ENCODE data around the gene ARID4B.
"Not testable (repeated sequence)": the region's sequence is repeated elsewhere in the genome, so short reads cannot be mapped to it uniquely, and the experiment has no call there.

ARID4B gene

GRCh38 chr1:235295902-235296350, 32.1 kb downstream of the ARID4B start:
- DNase-seq, result no peak

DNA sequence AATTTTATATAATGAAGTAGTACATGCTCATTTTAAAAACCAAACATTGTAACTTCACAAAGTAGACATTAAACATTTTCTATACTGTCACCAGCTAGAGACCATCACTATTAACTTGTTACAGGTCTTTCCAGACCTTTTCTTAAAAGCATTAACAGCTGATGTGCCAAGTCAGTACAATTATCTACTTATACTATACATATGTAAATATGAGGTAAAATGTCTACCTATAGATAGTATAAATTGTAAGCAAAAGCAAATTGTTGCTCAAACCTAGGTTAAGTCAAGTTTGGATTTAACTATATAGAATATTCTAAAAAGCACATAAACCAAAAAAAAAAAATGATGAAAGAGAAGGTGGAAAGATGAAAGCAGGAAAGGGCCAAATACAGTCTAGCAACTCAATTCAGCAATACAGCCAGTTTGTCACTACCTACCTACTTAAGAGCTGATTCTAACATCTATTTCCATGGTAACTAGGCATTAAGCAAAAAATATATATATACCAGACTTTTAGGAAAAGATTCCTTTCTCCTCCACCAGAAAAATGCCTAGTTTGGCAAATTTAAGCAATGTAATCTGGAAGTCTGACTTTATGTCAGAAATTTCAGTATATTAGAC, 34.5 kb downstream of the ARID4B start:
- no peak for DNase-seq

DNA sequence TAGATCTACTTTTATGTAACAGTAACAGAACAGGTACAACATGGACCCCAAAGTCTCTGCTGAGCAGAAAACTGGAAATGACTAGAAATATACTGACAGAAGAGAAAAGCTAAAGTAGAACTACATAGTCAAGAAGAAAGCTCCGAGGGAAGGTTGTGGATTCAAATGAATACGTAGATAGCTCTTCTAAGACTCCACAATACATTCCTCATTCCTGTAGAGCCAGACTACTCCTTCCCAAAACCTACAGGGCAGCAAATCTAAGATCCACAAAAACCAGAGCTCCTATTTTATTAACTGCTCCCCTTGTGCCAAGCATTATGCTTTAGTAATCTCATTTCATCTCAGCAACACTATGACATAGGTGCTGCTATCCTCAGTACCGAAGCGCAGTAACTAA, 35.2 kb downstream of the ARID4B start:
- no peak for DNase-seq

DNA sequence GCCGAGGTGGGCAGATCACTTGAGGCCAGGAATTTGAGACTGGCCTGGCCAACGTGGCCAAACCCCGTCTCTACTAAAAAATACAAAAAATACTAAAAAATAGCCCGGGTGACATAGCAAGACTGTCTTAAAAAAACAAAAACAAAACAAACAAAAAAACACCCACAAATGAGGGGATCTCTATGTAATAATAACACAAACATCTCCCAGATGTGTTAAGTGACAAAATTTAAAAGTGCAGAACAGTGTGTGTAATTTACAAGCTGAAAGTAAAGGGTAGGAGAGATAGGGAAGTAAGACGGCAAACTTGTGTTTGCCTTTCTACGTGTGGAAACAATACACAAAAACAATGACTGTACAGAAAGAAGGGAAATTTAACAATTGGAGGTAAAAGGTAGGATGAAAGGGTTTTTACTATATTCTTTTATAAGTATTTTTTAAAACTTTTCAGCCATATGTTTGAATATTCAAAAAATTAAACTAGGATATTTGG, 36.3 kb downstream of the ARID4B start:
- no peak for DNase-seq

- no peak for DNase-seq
These were observed 37.1 kb downstream of the ARID4B start for GRCh38 chr1:235290740-235291502.

DNA sequence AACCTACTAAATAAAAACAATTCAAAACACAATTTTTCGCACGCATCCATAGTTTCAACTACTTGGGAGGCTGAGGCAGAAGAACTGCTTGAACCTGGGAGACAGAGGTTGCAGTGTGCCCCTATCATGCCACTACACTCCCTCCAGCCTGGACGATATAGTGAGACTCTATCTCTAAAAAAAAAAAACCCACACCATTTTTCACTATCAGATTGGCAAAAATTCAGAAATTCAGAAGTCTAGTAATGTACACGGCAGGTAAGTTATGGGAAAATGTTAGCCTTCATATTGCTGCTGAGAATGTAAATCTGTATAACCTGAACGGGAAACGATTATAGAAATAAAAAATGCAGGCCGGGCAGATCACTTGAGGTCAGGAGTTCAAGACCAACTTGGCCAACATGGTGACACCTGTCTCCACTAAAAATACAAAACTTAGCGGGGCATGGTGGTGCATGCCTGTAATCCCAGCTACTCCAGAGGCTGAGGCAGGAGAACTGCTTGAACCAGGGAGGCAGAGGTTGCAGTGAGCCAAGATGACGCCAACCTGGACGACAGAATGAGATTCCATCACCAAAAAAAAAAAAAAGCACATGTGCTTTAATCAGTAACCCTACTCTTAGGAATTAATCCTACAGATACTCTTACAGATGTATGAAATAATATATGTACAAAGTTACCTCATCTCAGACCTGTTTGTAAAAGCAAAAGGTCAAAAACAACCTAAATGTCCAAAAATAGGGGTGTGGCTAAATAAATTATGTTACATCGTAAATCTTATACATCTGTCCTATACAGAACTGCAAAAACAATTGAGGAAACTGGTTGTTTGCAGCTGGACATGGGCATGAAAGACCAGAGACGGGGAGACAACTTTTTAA, 37.9 kb downstream of the ARID4B start:
- DNase-seq, result no peak

- DNase-seq, result no peak
These were observed 40.6 kb downstream of the ARID4B start for GRCh38 chr1:235287208-235287882.

DNA sequence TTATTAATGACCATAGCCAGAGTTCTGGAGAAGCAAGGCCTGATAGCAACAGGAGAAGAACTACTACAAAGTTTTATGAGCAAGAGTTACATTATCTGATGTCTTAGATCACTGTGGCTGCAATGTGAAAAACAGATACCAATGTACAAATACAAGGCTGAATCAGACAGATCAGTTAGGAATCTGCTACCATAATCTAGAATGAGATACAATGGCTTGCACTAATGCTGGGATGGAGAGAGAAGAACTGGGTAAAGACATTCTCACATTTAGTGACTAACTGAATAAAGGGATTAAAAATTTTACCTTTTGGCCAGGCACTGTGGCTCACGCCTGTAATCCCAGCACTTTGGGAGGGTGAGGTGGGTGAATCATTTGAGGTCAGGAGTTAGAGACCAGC, 41.3 kb downstream of the ARID4B start:
- no peak for DNase-seq

DNA sequence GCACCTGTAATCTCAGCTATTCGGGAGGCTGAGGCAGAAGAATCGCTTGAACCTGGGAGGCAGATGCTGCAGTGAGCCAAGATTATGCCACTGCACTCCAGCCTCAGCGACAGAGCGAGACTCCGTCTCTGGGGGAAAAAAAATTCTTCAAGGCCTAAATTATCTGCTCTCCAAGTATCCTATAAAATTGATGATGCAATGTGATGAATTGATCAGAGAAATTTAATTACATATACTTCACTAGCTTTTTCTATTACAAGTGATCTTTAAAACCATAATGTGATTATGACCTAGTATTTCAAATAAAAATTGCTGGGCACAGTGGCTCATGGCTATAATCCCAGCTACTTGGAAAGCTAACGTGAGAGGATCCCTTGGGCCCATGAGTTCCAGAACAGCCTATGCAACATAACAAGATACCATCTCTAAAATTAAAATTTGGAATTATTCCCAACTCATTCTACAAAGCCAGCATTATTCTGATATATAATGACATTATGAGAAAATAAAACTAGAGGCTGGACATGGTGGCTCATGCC, 43.7 kb downstream of the ARID4B start:
- DNase-seq, result no peak

DNA sequence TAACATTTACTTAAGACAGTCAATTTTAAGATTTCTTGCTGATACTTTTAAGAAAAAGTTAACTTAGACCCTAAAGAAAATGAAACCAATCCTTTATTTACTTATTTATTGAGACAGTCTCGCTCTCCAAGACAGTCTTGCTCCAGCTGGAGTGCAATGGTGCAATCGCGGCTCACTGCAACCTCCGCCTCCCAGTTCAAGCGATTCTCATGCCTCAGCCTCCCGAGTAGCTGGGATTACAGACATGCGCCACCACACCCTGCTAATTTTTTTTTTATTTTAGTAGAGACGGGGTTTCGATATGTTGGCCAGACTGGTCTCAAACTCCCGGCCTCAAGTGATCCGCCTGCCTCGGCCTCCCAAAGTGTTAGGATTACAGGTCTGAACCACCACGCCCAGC, 44.3 kb downstream of the ARID4B start:
- DNase-seq, result not testable (repeated sequence)

- no peak for DNase-seq
These were observed 47.5 kb downstream of the ARID4B start for GRCh38 chr1:235280467-235280866.

- DNase-seq, result no peak
These were observed 48.3 kb downstream of the ARID4B start for GRCh38 chr1:235279694-235280093.

- DNase-seq, result no peak
These were observed 49.1 kb downstream of the ARID4B start for GRCh38 chr1:235278915-235279292.

DNA sequence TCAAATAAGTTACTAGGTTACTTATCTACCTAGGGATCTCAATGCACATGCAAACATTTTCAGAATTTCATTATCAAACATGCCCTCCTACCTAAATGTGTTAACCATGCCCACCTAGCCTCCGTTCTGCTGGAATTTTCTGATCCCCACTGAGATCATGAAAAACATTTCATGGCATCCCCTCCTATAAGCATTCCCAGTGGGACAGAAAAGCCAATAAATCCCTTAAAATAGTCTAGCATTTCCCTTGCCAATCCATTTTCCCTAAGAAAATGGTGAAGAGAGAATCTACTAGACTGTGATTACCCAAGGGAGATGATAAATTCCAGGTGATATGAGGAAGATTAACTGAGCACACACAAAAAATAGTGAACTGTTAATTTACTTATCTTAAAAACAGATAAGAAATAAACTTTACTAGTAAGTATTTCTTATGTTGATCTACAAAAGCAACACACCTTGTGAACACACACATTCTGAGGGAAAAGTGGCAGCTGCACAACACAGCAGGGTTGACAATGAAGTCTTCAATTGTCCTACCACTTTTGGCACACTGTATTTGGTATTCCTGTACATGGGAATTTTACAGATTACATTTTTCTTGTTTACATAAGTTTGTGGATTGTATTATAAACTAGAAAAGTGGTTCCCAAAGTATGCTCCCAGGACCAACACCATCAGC, 49.6 kb downstream of the ARID4B start:
- no peak for DNase-seq

GRCh38 chr1:235277709-235278108, 50.3 kb downstream of the ARID4B start:
- no peak for DNase-seq

GRCh38 chr1:235275836-235276235, 52.1 kb downstream of the ARID4B start:
- DNase-seq, result no peak

GRCh38 chr1:235275223-235275622, 52.8 kb downstream of the ARID4B start:
- DNase-seq, result no peak

DNA sequence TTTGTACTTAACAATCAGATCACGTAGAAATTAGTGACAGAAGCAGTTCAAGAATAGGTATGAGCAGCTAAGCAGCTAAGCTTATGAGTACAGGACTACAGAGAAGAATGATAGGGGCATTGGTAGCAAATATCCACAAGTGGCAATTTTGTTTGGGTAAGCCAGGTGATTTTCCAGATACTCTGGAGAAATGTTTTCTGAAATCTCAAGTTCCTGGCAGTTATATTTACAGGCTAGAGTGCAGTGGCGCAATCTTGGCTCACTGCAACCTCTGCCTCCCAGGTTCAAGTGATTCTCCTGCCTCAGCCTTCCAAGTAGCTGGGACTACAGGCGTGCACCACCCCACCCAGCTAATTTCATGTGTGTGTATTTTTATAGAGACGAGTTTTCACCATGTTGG, 55.1 kb downstream of the ARID4B start:
- DNase-seq, result no peak

DNA sequence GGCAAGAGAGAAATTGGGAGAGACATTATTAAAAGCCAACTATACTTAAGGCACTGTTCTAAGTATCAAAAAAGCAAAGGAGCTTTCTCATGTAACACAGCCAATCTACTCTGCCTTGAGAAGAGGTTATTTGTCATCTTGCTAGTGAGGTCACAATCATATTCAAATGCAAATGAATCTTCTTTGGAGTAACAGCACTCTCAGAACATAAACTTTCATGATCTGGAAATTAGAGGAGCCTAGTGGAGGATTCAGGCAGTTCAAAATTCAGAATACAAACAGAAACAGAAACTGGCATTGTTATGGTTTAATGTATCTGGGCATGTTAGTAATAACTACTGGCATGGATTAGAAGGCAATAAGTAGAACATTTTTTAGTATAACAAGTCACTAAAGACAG, 57.4 kb downstream of the ARID4B start:
- DNase-seq, result no peak

DNA sequence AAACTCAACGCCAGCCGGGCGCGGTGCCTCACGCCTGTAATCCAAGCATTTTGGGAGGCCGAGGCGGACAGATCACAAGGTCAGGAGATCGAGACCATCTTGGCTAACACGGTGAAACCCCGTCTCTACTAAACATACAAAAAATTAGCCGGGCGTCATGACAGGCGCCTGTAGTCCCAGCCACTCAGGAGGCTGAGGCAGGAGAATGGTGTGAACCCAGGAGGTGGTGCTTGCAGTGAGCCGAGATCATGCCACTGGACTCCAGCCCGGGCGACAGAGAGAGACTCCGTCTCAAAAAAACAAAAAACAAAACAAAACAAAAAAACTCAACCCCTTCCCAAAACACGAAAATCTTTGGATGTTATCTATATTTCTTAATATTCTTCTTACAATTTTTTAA, 58.0 kb downstream of the ARID4B start:
- DNase-seq, result not testable (repeated sequence)

DNA sequence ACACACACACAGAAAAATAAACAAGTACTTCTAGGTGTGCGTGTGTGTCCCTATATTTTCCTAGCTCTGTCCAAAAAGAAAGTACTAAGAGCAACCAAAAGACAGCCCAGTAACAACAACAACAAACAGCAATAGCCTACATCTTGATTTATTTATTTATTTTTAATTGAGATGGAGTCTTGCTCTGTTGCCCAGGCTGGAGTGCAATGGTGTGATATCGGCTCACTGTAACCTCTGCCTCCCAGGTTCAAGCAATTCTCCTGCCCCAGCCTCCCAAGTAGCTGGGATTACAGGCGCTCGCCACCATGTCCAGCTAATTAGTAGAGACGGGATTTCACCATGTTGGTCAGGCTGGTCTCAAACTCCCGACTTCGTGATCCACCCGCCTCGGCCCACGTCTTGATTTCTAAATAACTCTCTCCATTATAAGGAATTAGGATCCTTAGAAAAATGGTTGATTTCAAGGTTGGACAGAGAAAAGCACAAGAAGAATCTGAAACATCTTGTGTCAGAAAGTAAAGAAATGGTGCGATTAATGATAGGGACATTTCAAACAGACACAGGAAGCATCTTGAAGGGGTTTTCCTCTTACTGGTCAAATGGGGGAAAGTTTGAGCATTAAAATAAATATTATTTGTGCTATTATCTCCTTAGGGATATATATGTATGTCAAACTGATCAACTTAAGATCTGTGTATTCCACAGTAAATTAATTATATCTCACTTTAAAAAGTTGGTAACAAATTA, 59.4 kb downstream of the ARID4B start:
- DNase-seq, result no peak
